CD4-positive, alpha-beta T cell (primary cell): ENCODE results near the gene QSOX1. TPM values are rescaled to one million over a fixed set of nuclear protein-coding genes. Genes with fewer than 3 reads are reported as not detected.

Source experiments
- ATAC-seq: fragments of 200-7000 bp; cut with Tn5 transposase; one replicate; pipeline ENCODE4 v1.10.0; 2022; ENCODE audit warnings: mild to moderate bottlenecking; ENCODE audit not compliant: poor library complexity
- CTCF ChIA-PET: fragments of 350-600 bp; sonication (Branson Sonifier 250); formaldehyde crosslinking; loops from one replicate; lab custom pipeline; 2021; ENCODE audit warnings: antibody characterized with exemption, inconsistent platforms; lab: Charles Lee
- POLR2A ChIA-PET: fragments of 350-600 bp; sonication (Branson Sonifier 250); formaldehyde crosslinking; loops from one replicate; lab custom pipeline; 2021; ENCODE audit warnings: antibody characterized with exemption, inconsistent platforms; lab: Charles Lee
- DNase-seq, 14 experiments: peaks; one replicate each; pipeline ENCODE4 v3.0.0-alpha.2; 2013 to 2020; ENCODE audit warnings: mixed read lengths in 2 of 14
- H3K27ac ChIP-seq, 2 donors: one replicate each; pipeline versions ENCODE4 v1.5.1 to v1.7.0; 2013; ENCODE audit warnings: low read length in 2 of 2, low read depth in 1 of 2, mild to moderate bottlenecking in 1 of 2
- H3K27me3 ChIP-seq, 2 experiments: 1 replicate in 1 of 2; 2 replicates in 1 of 2; pipeline versions ENCODE4 v1.6.1 to v1.7.0; 2013; ENCODE audit warnings: low read length in 2 of 2, control low read depth in 1 of 2, mild to moderate bottlenecking in 1 of 2, moderate library complexity in 1 of 2; ENCODE audit not compliant: insufficient read depth in 2 of 2, control insufficient read depth in 1 of 2
- H3K36me3 ChIP-seq: one replicate; pipeline ENCODE4 v1.6.1; 2013; ENCODE audit warnings: low read length, control low read depth; ENCODE audit not compliant: insufficient read depth
- H3K4me1 ChIP-seq: one replicate; pipeline ENCODE4 v1.6.1; 2013; ENCODE audit warnings: low read length, control low read depth; ENCODE audit not compliant: insufficient read depth
- H3K4me3 ChIP-seq: one replicate; pipeline ENCODE4 v1.5.1; 2013; ENCODE audit warnings: mild to moderate bottlenecking, low read length, moderate library complexity
- H3K9me3 ChIP-seq, 2 experiments: 1 replicate in 1 of 2; 2 replicates in 1 of 2; pipeline versions ENCODE4 v1.6.1 to v1.7.0; 2013; ENCODE audit warnings: low read length in 2 of 2, mild to moderate bottlenecking in 2 of 2, control low read depth in 1 of 2, moderate library complexity in 1 of 2; ENCODE audit not compliant: control insufficient read depth in 1 of 2, insufficient read depth in 1 of 2
- H3K27ac Mint-ChIP-seq: one replicate; pipeline ENCODE4 v1.8.0; 2020; ENCODE audit warnings: mixed read lengths
- H3K27me3 Mint-ChIP-seq: one replicate; pipeline ENCODE4 v1.8.0; 2021; ENCODE audit warnings: mixed read lengths
- H3K36me3 Mint-ChIP-seq: one replicate; pipeline ENCODE4 v1.8.0; 2021; ENCODE audit warnings: low read depth, mixed read lengths
- H3K4me1 Mint-ChIP-seq: one replicate; pipeline ENCODE4 v1.8.0; 2021; ENCODE audit warnings: low read depth, mixed read lengths
- H3K4me3 Mint-ChIP-seq: one replicate; pipeline ENCODE4 v1.8.0; 2020; ENCODE audit warnings: mild to moderate bottlenecking, mixed read lengths
- H3K9me3 Mint-ChIP-seq: one replicate; pipeline ENCODE4 v1.8.0; 2020; ENCODE audit warnings: mixed read lengths
- CTCF ChIP-seq: fragments of 200-600 bp; IDR thresholded peaks from one replicate; pipeline ENCODE4 v1.8.0; 2022; ENCODE audit warnings: antibody characterized with exemption, mild to moderate bottlenecking
- intact Hi-C, 2 experiments: fragments of 100-400 bp; cut with DNase I in 1 of 2; cut with micrococcal nuclease in 1 of 2; formaldehyde crosslinking; loops; one replicate each; pipeline versions ENCODE4 v1.15.1 to v1.9.0; 2023 to 2025; cut with DNase I, micrococcal nuclease
- total RNA-seq, 174 experiments: library from RNA in 2 of 174; stranded (reverse) in 2 of 174; gene quantifications; one replicate each; pipeline ENCODE4 v1.2.3 and lab custom pipeline; 2021 to 2026

QSOX1 gene
- total RNA-seq, 2 experiments from 2014 or later = 13.7 to 14.3 TPM

DNA sequence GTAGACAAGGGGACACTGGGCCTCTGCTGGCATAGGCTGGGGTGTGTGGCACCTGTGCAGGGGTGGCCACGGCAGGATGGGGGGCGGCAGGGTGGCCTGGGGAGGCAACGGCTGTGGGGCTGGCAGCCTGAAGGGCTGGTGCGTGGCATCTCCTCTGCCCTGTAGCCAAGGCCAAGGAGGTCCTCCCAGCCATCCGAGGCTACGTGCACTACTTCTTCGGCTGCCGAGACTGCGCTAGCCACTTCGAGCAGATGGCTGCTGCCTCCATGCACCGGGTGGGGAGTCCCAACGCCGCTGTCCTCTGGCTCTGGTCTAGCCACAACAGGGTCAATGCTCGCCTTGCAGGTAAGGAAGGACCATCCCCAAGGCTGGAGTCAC lies 39.4 kb downstream of the QSOX1 start:
- Histone ChIP-seq H3K9me3 (no peaks in the 10 kb centered on the region), H3K4me3 (no peak overlapping the region), H3K4me1 (peaks cover 4% of the 10 kb centered on the region), H3K36me3 (peaks cover 25% of the 10 kb centered on the region), H3K27me3 (no peaks in the 10 kb centered on the region), H3K27ac (no peak overlapping the region)
- TF ChIP-seq CTCF = no peak
- ATAC-seq = no peak
- H3K4me1 Mint-ChIP-seq = no peaks in the 10 kb centered on the region
- ChIA-PET POLR2A (no interaction called here), CTCF (no interaction called here)
- no peak for DNase-seq
- no peak overlapping the region for H3K4me3 Mint-ChIP-seq
- intact Hi-C loops = no loop called here
- H3K27ac Mint-ChIP-seq = no peak overlapping the region
- H3K27me3 Mint-ChIP-seq = no peaks in the 10 kb centered on the region
- no peaks in the 10 kb centered on the region for H3K9me3 Mint-ChIP-seq
- peaks cover 51% of the 10 kb centered on the region for H3K36me3 Mint-ChIP-seq

DNA sequence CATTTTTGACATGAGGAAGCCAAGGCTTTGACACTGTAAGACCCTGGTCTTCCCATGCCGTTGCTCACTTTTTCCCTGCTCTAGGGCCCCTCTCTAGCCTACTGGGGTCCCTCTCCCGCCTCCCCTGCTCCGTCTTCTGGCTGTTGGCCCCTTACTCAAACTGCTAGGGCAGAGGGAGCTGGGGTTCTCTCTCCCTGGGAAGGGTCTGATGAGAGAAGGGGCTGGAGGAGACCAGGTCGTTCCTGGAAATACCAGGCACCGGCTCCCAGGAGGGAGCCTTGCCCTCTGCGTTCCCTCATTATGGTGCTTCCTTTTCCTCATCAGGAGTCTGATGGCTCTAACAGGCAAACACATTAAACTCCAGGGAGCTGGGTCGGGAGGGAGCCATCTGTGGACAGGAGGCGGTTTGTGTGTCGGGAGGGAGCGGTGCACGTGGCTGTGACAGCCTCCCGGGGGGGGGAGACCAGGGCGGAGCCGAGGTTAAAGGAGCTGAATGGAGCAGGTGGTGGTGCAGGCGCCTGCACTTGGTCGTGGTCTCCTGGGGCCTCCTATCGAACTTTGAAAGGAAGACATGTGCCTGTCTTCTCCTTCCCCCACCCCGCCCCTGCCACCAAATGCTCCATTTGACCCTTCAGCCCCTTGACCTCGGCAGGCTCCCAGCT lies 40.0 kb downstream of the QSOX1 start:
- H3K4me1 ChIP-seq = peaks cover 4% of the 10 kb centered on the region
- no peaks in the 10 kb centered on the region for H3K9me3 ChIP-seq
- peaks cover 22% of the 10 kb centered on the region for H3K36me3 ChIP-seq
- CTCF ChIA-PET = no interaction called here
- DNase-seq = no peak
- no peak for TF ChIP-seq CTCF
- no peak overlapping the region for H3K27ac ChIP-seq
- no peak for ATAC-seq
- no peak overlapping the region for H3K4me3 Mint-ChIP-seq
- peaks cover 47% of the 10 kb centered on the region for H3K36me3 Mint-ChIP-seq
- POLR2A ChIA-PET = no interaction called here
- H3K27me3 ChIP-seq = no peaks in the 10 kb centered on the region
- no peak overlapping the region for H3K4me3 ChIP-seq
- H3K27me3 Mint-ChIP-seq = no peaks in the 10 kb centered on the region
- no peak overlapping the region for H3K27ac Mint-ChIP-seq
- H3K4me1 Mint-ChIP-seq = no peaks in the 10 kb centered on the region
- intact Hi-C loops = no loop called here
- H3K9me3 Mint-ChIP-seq = no peaks in the 10 kb centered on the region

- Mint-ChIP-seq H3K9me3 (no peaks in the 10 kb centered on the region), H3K27ac (no peak overlapping the region), H3K4me1 (no peaks in the 10 kb centered on the region), H3K27me3 (no peaks in the 10 kb centered on the region), H3K36me3 (peaks cover 44% of the 10 kb centered on the region), H3K4me3 (no peak overlapping the region)
- H3K27me3 ChIP-seq = no peaks in the 10 kb centered on the region
- DNase-seq = no peak
- no peak overlapping the region for H3K4me3 ChIP-seq
- H3K4me1 ChIP-seq = peaks cover 4% of the 10 kb centered on the region
- no peaks in the 10 kb centered on the region for H3K9me3 ChIP-seq
- TF ChIP-seq CTCF = no peak
- ATAC-seq = no peak
- ChIA-PET CTCF (no interaction called here), POLR2A (no interaction called here)
- no peak overlapping the region for H3K27ac ChIP-seq
- H3K36me3 ChIP-seq = peaks cover 14% of the 10 kb centered on the region
- intact Hi-C loops = no loop called here
Measured at GRCh38 chr1:180195401-180195800, 40.7 kb downstream of the QSOX1 start.
